Activated T-cell treated with anti-CD3 and anti-CD28 coated beads, Interleukin-2, amount 50 U/mL, for 72 hours (primary cell): Measurements from ENCODE around the gene POU2F1. TPM values are rescaled to one million over a fixed set of nuclear protein-coding genes. Genes with fewer than 3 reads are reported as not detected.
A peak's percentile ranks its signal among the peaks of the same experiment; 100 is the strongest.

ENCODE experiments used
- ATAC-seq, 2 donors: fragments of 150-1000 bp; cut with Tn5 transposase; replicated peaks in 1 of 2; 2 replicates each; pipeline ENCODE4 v1.10.0; 2021; ENCODE audit warnings: moderate library complexity in 2 of 2, mild to moderate bottlenecking in 1 of 2
- DNase-seq, 2 donors: peaks; one replicate each; pipeline ENCODE4 v3.0.0; 2021 to 2022; ENCODE audit warnings: mixed read lengths in 1 of 2
- H3K27ac Mint-ChIP-seq: one replicate; pipeline ENCODE4 v1.8.0; 2022; ENCODE audit warnings: mild to moderate bottlenecking, moderate library complexity, mixed read lengths
- H3K27me3 Mint-ChIP-seq: one replicate; pipeline ENCODE4 v1.8.0; 2022; ENCODE audit warnings: low read depth, mixed read lengths
- H3K36me3 Mint-ChIP-seq, 2 donors: one replicate each; pipeline ENCODE4 v1.8.0; 2022; ENCODE audit warnings: mixed read lengths in 2 of 2, mild to moderate bottlenecking in 1 of 2; ENCODE audit not compliant: insufficient read depth in 2 of 2
- H3K4me1 Mint-ChIP-seq: one replicate; pipeline ENCODE4 v1.8.0; 2022; ENCODE audit warnings: low read depth, mixed read lengths
- H3K4me3 Mint-ChIP-seq, 2 donors: one replicate each; pipeline ENCODE4 v1.8.0; 2022; ENCODE audit warnings: mild to moderate bottlenecking in 2 of 2, mixed read lengths in 2 of 2, moderate library complexity in 2 of 2
- H3K9me3 Mint-ChIP-seq, 2 donors: one replicate each; pipeline ENCODE4 v1.8.0; 2022; ENCODE audit warnings: mixed read lengths in 2 of 2
- total RNA-seq, 2 donors: library from RNA; stranded (reverse); gene quantifications; one replicate each; pipeline ENCODE4 v1.2.3, GENCODE V29; 2022

The POU2F1 gene
- total RNA-seq = 10 to 100 TPM; 29.4 to 39.6 TPM

GRCh38 chr1:167220537-167221125 lies at the start of gene POU2F1:
Gene POU2F1 (plus strand): TSS chr1:167220886. CDS start chr1:167220898, 12 bp downstream.
- H3K36me3 Mint-ChIP-seq = peaks cover 2 to 7% of the 10 kb centered on the region in 2 donors
- H3K27me3 Mint-ChIP-seq = no peaks in the 10 kb centered on the region
- peaks cover 54% of the 10 kb centered on the region for H3K4me1 Mint-ChIP-seq
- H3K4me3 Mint-ChIP-seq = peak within 1 kb of the TSS; percentile 87 to 97
- DNase-seq (peak; percentile 97 to 99), ATAC-seq (peak; percentile 77 to 81)
- H3K27ac Mint-ChIP-seq = peak within 1 kb of the TSS; percentile 80
- H3K9me3 Mint-ChIP-seq = no peaks in the 10 kb centered on the region

GRCh38 chr1:167171286-167171929 lies 49.3 kb upstream of the POU2F1 start:
- peaks cover 0 to 6% of the 10 kb centered on the region in 2 donors for H3K9me3 Mint-ChIP-seq
- DNase-seq = no peak
- no peak overlapping the region for H3K4me3 Mint-ChIP-seq
- peaks cover 0 to 2% of the 10 kb centered on the region in 2 donors for H3K36me3 Mint-ChIP-seq
- H3K27me3 Mint-ChIP-seq = peaks cover 34% of the 10 kb centered on the region
- no peak for ATAC-seq
- no peak overlapping the region for H3K27ac Mint-ChIP-seq
- H3K4me1 Mint-ChIP-seq = no peaks in the 10 kb centered on the region

- Mint-ChIP-seq H3K9me3 (no peaks in the 10 kb centered on the region), H3K36me3 (peaks cover 0 to 4% of the 10 kb centered on the region in 2 donors), H3K27ac (no peak overlapping the region), H3K4me1 (no peaks in the 10 kb centered on the region), H3K27me3 (peaks cover 19% of the 10 kb centered on the region), H3K4me3 (no peak overlapping the region)
- ATAC-seq = no peak
- no peak for DNase-seq
These were observed 47.0 kb upstream of the POU2F1 start for GRCh38 chr1:167173516-167174184.

- Mint-ChIP-seq H3K27me3 (peaks cover 9% of the 10 kb centered on the region), H3K4me3 (no peak overlapping the region), H3K27ac (no peak overlapping the region), H3K4me1 (no peaks in the 10 kb centered on the region), H3K36me3 (peaks cover 0 to 5% of the 10 kb centered on the region in 2 donors), H3K9me3 (no peaks in the 10 kb centered on the region)
- ATAC-seq (peak; percentile 44 to 81), DNase-seq (no peak)
These were observed 44.8 kb upstream of the POU2F1 start for GRCh38 chr1:167175901-167176300.

- no peak for ATAC-seq
These were observed 41.9 kb upstream of the POU2F1 start for GRCh38 chr1:167178831-167179230.

GRCh38 chr1:167182571-167183320 lies 37.9 kb upstream of the POU2F1 start:
- Mint-ChIP-seq H3K4me1 (no peaks in the 10 kb centered on the region), H3K4me3 (no peak overlapping the region), H3K27me3 (no peaks in the 10 kb centered on the region), H3K27ac (no peak overlapping the region), H3K36me3 (peaks cover 0 to 1% of the 10 kb centered on the region in 2 donors), H3K9me3 (no peaks in the 10 kb centered on the region)
- DNase-seq = no peak
- no peak for ATAC-seq

More at GRCh38 chr1:167178831-167179230, 41.9 kb upstream of the POU2F1 start:
- no peaks in the 10 kb centered on the region for H3K4me1 Mint-ChIP-seq
- peaks cover 5% of the 10 kb centered on the region for H3K27me3 Mint-ChIP-seq
- peaks cover 0 to 5% of the 10 kb centered on the region in 2 donors for H3K36me3 Mint-ChIP-seq
- no peak overlapping the region for H3K27ac Mint-ChIP-seq
- no peaks in the 10 kb centered on the region for H3K9me3 Mint-ChIP-seq
- H3K4me3 Mint-ChIP-seq = no peak overlapping the region
- DNase-seq = no peak

- no peaks in the 10 kb centered on the region for H3K27me3 Mint-ChIP-seq
- no peak overlapping the region for H3K4me3 Mint-ChIP-seq
- no peaks in the 10 kb centered on the region for H3K9me3 Mint-ChIP-seq
- no peaks in the 10 kb centered on the region for H3K4me1 Mint-ChIP-seq
- H3K27ac Mint-ChIP-seq = no peak overlapping the region
- peaks cover 0 to 1% of the 10 kb centered on the region in 2 donors for H3K36me3 Mint-ChIP-seq
- no peak for ATAC-seq
- no peak for DNase-seq
These were observed 36.6 kb upstream of the POU2F1 start for GRCh38 chr1:167184081-167184480.

GRCh38 chr1:167185062-167185461 lies 35.6 kb upstream of the POU2F1 start:
- no peaks in the 10 kb centered on the region for H3K4me1 Mint-ChIP-seq
- no peak overlapping the region for H3K4me3 Mint-ChIP-seq
- peak; percentile 64 to 90 for ATAC-seq
- H3K9me3 Mint-ChIP-seq = no peaks in the 10 kb centered on the region
- H3K36me3 Mint-ChIP-seq = no peaks in the 10 kb centered on the region
- H3K27ac Mint-ChIP-seq = peak overlapping the region; percentile 35
- peaks cover 1% of the 10 kb centered on the region for H3K27me3 Mint-ChIP-seq
- no peak for DNase-seq

- no peak overlapping the region for H3K27ac Mint-ChIP-seq
- no peak overlapping the region for H3K4me3 Mint-ChIP-seq
- ATAC-seq = no peak
- H3K9me3 Mint-ChIP-seq = no peaks in the 10 kb centered on the region
- H3K36me3 Mint-ChIP-seq = no peaks in the 10 kb centered on the region
- DNase-seq = no peak
- no peaks in the 10 kb centered on the region for H3K4me1 Mint-ChIP-seq
- peaks cover 12% of the 10 kb centered on the region for H3K27me3 Mint-ChIP-seq
These were observed 34.6 kb upstream of the POU2F1 start for GRCh38 chr1:167185974-167186657.

- H3K4me1 Mint-ChIP-seq = no peaks in the 10 kb centered on the region
- ATAC-seq (no peak), DNase-seq (no peak)
- no peaks in the 10 kb centered on the region for H3K9me3 Mint-ChIP-seq
- no peak overlapping the region for H3K4me3 Mint-ChIP-seq
- H3K27ac Mint-ChIP-seq = no peak overlapping the region
- H3K36me3 Mint-ChIP-seq = no peaks in the 10 kb centered on the region
- peaks cover 13% of the 10 kb centered on the region for H3K27me3 Mint-ChIP-seq
These were observed 33.9 kb upstream of the POU2F1 start for GRCh38 chr1:167186771-167187170.

GRCh38 chr1:167190747-167191237 lies 29.9 kb upstream of the POU2F1 start:
- Mint-ChIP-seq H3K27ac (no peak overlapping the region), H3K4me3 (no peak overlapping the region), H3K36me3 (peaks cover 0 to 1% of the 10 kb centered on the region in 2 donors), H3K4me1 (peaks cover 2% of the 10 kb centered on the region), H3K27me3 (peaks cover 28% of the 10 kb centered on the region), H3K9me3 (peaks cover 0 to 2% of the 10 kb centered on the region in 2 donors)
- ATAC-seq = no peak
- DNase-seq = no peak

- Mint-ChIP-seq H3K27ac (no peak overlapping the region), H3K27me3 (peaks cover 28% of the 10 kb centered on the region), H3K9me3 (peaks cover 0 to 2% of the 10 kb centered on the region in 2 donors), H3K4me3 (no peak overlapping the region), H3K4me1 (peaks cover 11% of the 10 kb centered on the region), H3K36me3 (peaks cover 0 to 1% of the 10 kb centered on the region in 2 donors)
- DNase-seq (no peak), ATAC-seq (no peak)
These were observed 28.7 kb upstream of the POU2F1 start for GRCh38 chr1:167191958-167192357.
